Activated naive CD8-positive, alpha-beta T cell treated with anti-CD3 and anti-CD28 coated beads, Interleukin-2, amount 10 ng/mL, durations not matched to agents 7 days and 5 days (primary cell): ENCODE data around the gene ASB13. TPM values are rescaled to one million over a fixed set of nuclear protein-coding genes. Genes with fewer than 3 reads are reported as not detected.

Source experiments
- ATAC-seq: fragments of 150-1000 bp; cut with Tn5 transposase; one replicate; pipeline ENCODE4 v1.10.0; 2021; ENCODE audit warnings: low read depth, moderate library complexity
- POLR2A ChIA-PET: fragments of 350-600 bp; sonication (Branson Sonifier 250); formaldehyde crosslinking; loops from one replicate; lab custom pipeline; 2021; ENCODE audit warnings: antibody characterized with exemption; lab: Charles Lee
- DNase-seq: peaks from one replicate; pipeline ENCODE4 v3.0.0; 2021
- H3K27ac Mint-ChIP-seq: one replicate; pipeline ENCODE4 v1.8.0; 2022; ENCODE audit warnings: mild to moderate bottlenecking, mixed read lengths
- H3K27me3 Mint-ChIP-seq: one replicate; pipeline ENCODE4 v1.8.0; 2022; ENCODE audit warnings: mild to moderate bottlenecking, moderate library complexity, mixed read lengths
- H3K36me3 Mint-ChIP-seq: one replicate; pipeline ENCODE4 v1.8.0; 2021; ENCODE audit warnings: mild to moderate bottlenecking, mixed read lengths
- H3K4me1 Mint-ChIP-seq: one replicate; pipeline ENCODE4 v1.8.0; 2021; ENCODE audit warnings: mixed read lengths
- H3K4me3 Mint-ChIP-seq: one replicate; pipeline ENCODE4 v1.8.0; 2022; ENCODE audit warnings: mild to moderate bottlenecking, moderate library complexity, mixed read lengths
- H3K9me3 Mint-ChIP-seq: one replicate; pipeline ENCODE4 v1.8.0; 2021; ENCODE audit warnings: mixed read lengths
- total RNA-seq, 2 experiments: library from RNA; stranded (reverse); gene quantifications; one replicate each; pipeline ENCODE4 v1.2.3, GENCODE V29; 2021

The ASB13 gene
- total RNA-seq, 2 experiments from 2014 or later = 9.9 to 10.8 TPM

GRCh38 chr10:5684971-5685763 is 18.8 kb upstream of the ASB13 start:
- POLR2A ChIA-PET = interaction anchor here (0.7 to 2.7 kb wide), 8 partner anchors 8 to 129 kb away, joined by 3 to 9 read pairs (median 4); partner anchors contain the start of gene GDI2
- Mint-ChIP-seq H3K27me3 (no peaks in the 10 kb centered on the region), H3K36me3 (peaks cover 4% of the 10 kb centered on the region), H3K9me3 (no peaks in the 10 kb centered on the region), H3K27ac (peak overlapping the region; percentile 97), H3K4me3 (peak overlapping the region; percentile 98), H3K4me1 (peaks cover 29% of the 10 kb centered on the region)
- DNase-seq (no peak), ATAC-seq (peak; percentile 41)

- Mint-ChIP-seq H3K4me1 (peaks cover 29% of the 10 kb centered on the region), H3K27ac (peak within 1 kb of the TSS; percentile 97), H3K4me3 (peak within 1 kb of the TSS; percentile 98), H3K36me3 (peaks cover 4% of the 10 kb centered on the region), H3K9me3 (no peaks in the 10 kb centered on the region), H3K27me3 (peaks cover 4% of the 10 kb centered on the region)
- ATAC-seq = peak; percentile 92
- DNase-seq = peak; percentile 96
- POLR2A ChIA-PET = interaction anchor here (0.6 to 2.7 kb wide), 11 partner anchors 7 to 129 kb away, joined by 3 to 9 read pairs (median 4); partner anchors contain the start of gene GDI2
Observed at GRCh38 chr10:5684318-5684970, 18.0 kb upstream of the ASB13 start, which contains the start of gene TASOR2. Gene TASOR2, plus strand, starts transcription at chr10:5684838. Its CDS starts 35,805 bp downstream, at chr10:5720643.

- DNase-seq (no peak), ATAC-seq (no peak)
- no peak overlapping the region for H3K27ac Mint-ChIP-seq
- H3K4me3 Mint-ChIP-seq = no peak overlapping the region
- POLR2A ChIA-PET = interaction anchor here (1.0 to 2.7 kb wide), 2 partner anchors 22 to 131 kb away, joined by 4 to 9 read pairs; partner anchors contain the start of gene GDI2
- H3K9me3 Mint-ChIP-seq = no peaks in the 10 kb centered on the region
- H3K27me3 Mint-ChIP-seq = peaks cover 17% of the 10 kb centered on the region
- H3K4me1 Mint-ChIP-seq = peaks cover 23% of the 10 kb centered on the region
- no peaks in the 10 kb centered on the region for H3K36me3 Mint-ChIP-seq
Observed at GRCh38 chr10:5683065-5683464, 16.7 kb upstream of the ASB13 start.

GRCh38 chr10:5681930-5682329 is 15.5 kb upstream of the ASB13 start:
- POLR2A ChIA-PET = interaction anchor here (1.1 kb wide), 1 partner anchor 129 kb away, joined by 3 read pairs; no protein-coding TSS in a partner anchor
- DNase-seq (no peak), ATAC-seq (no peak)
- Mint-ChIP-seq H3K9me3 (no peaks in the 10 kb centered on the region), H3K27me3 (peaks cover 20% of the 10 kb centered on the region), H3K36me3 (no peaks in the 10 kb centered on the region), H3K4me3 (no peak overlapping the region), H3K4me1 (peaks cover 18% of the 10 kb centered on the region), H3K27ac (no peak overlapping the region)

GRCh38 chr10:5679606-5680005 is 13.2 kb upstream of the ASB13 start:
- peaks cover 12% of the 10 kb centered on the region for H3K4me1 Mint-ChIP-seq
- no peak overlapping the region for H3K4me3 Mint-ChIP-seq
- no peaks in the 10 kb centered on the region for H3K9me3 Mint-ChIP-seq
- POLR2A ChIA-PET = no interaction called here
- DNase-seq (no peak), ATAC-seq (no peak)
- peaks cover 29% of the 10 kb centered on the region for H3K27me3 Mint-ChIP-seq
- H3K27ac Mint-ChIP-seq = no peak overlapping the region
- no peaks in the 10 kb centered on the region for H3K36me3 Mint-ChIP-seq

GRCh38 chr10:5679037-5679435 is 12.6 kb upstream of the ASB13 start:
- Mint-ChIP-seq H3K4me3 (no peak overlapping the region), H3K9me3 (peaks cover 1% of the 10 kb centered on the region), H3K4me1 (peaks cover 7% of the 10 kb centered on the region), H3K27me3 (peaks cover 33% of the 10 kb centered on the region), H3K36me3 (peaks cover 1% of the 10 kb centered on the region), H3K27ac (no peak overlapping the region)
- ATAC-seq (no peak), DNase-seq (no peak)
- POLR2A ChIA-PET = no interaction called here

- peaks cover 33% of the 10 kb centered on the region for H3K27me3 Mint-ChIP-seq
- no peak for ATAC-seq
- POLR2A ChIA-PET = no interaction called here
- no peak overlapping the region for H3K4me3 Mint-ChIP-seq
- peaks cover 4% of the 10 kb centered on the region for H3K4me1 Mint-ChIP-seq
- peaks cover 4% of the 10 kb centered on the region for H3K9me3 Mint-ChIP-seq
- no peak for DNase-seq
- no peak overlapping the region for H3K27ac Mint-ChIP-seq
- H3K36me3 Mint-ChIP-seq = peaks cover 1% of the 10 kb centered on the region
Observed at GRCh38 chr10:5678397-5679036, 12.1 kb upstream of the ASB13 start.

GRCh38 chr10:5670662-5671375 is 4.4 kb upstream of the ASB13 start:
- Mint-ChIP-seq H3K4me1 (peaks cover 9% of the 10 kb centered on the region), H3K4me3 (no peak overlapping the region), H3K27ac (no peak overlapping the region), H3K27me3 (peaks cover 26% of the 10 kb centered on the region), H3K36me3 (peaks cover 1% of the 10 kb centered on the region), H3K9me3 (peaks cover 13% of the 10 kb centered on the region)
- DNase-seq (no peak), ATAC-seq (no peak)
- POLR2A ChIA-PET = interaction anchor here (1.2 kb wide), 1 partner anchor 14 kb away, joined by 4 read pairs; the partner anchor contains the start of gene TASOR2

GRCh38 chr10:5669604-5670003 is 3.2 kb upstream of the ASB13 start:
- ATAC-seq (no peak), DNase-seq (no peak)
- Mint-ChIP-seq H3K36me3 (peaks cover 1% of the 10 kb centered on the region), H3K9me3 (peaks cover 13% of the 10 kb centered on the region), H3K27me3 (peaks cover 19% of the 10 kb centered on the region), H3K4me1 (peaks cover 14% of the 10 kb centered on the region), H3K4me3 (no peak overlapping the region), H3K27ac (no peak overlapping the region)
- POLR2A ChIA-PET = interaction anchor here (0.7 kb wide), 2 partner anchors 9 to 731 kb away, joined by 3 to 4 read pairs; no protein-coding TSS in a partner anchor

GRCh38 chr10:5668429-5668828 is 2.0 kb upstream of the ASB13 start:
- Mint-ChIP-seq H3K27me3 (peaks cover 15% of the 10 kb centered on the region), H3K27ac (no peak overlapping the region), H3K36me3 (no peaks in the 10 kb centered on the region), H3K4me3 (no peak overlapping the region), H3K4me1 (peaks cover 14% of the 10 kb centered on the region), H3K9me3 (peaks cover 8% of the 10 kb centered on the region)
- POLR2A ChIA-PET = interaction anchor here (1.1 kb wide), 1 partner anchor 16 kb away, joined by 3 read pairs; the partner anchor contains the start of gene TASOR2
- DNase-seq (no peak), ATAC-seq (no peak)

- H3K27ac Mint-ChIP-seq = peak overlapping the region; percentile 79
- DNase-seq (no peak), ATAC-seq (peak; percentile 56)
- H3K27me3 Mint-ChIP-seq = peaks cover 14% of the 10 kb centered on the region
- POLR2A ChIA-PET = interaction anchor here (0.5 to 1.1 kb wide), 3 partner anchors 14 to 37 kb away, joined by 3 to 4 read pairs (median 3); partner anchors contain the start of gene TASOR2
- H3K36me3 Mint-ChIP-seq = no peaks in the 10 kb centered on the region
- peak overlapping the region; percentile 91 for H3K4me3 Mint-ChIP-seq
- peaks cover 15% of the 10 kb centered on the region for H3K4me1 Mint-ChIP-seq
- peaks cover 3% of the 10 kb centered on the region for H3K9me3 Mint-ChIP-seq
Observed at GRCh38 chr10:5666841-5667630, 641 bp upstream of the ASB13 start.
